HG03095 (cell line): ENCODE results near the gene BCL11B.

Experiments used
- ATAC-seq: cut with Tn5 transposase; IDR thresholded peaks from one replicate; pipeline ENCODE4 v1.9.1; 2021; ENCODE audit warnings: moderate library complexity; ENCODE audit not compliant: unreplicated experiment

The BCL11B gene

DNA sequence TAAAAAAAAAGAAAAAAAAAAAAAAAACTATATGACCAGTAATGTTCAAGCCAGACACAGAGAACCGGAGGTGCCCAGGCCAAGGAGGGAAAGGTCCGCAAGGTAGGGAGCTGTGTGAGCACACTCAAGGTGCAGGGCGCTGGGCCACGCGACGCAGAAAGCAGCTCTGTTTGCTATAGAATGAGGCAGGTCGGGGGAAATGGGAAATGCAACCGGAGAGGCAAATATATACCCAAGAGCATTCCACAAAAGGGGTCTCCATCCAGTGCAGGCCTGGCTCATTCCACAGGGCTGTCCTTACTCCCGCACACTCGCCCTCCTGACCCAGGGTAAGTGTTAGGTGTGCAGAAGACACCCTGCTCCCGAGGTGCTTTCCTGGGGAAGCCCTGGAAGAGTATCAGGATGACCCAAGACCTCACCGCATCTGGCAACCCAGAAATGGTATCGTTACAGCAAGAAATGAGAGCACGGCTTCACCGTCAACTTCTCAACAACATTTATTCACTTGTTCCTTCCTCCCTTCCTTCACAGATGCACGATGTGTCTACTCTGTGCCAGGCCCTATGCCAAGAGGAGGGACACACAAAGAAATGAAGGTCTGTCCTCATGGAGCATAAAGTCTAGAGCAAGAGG, 86.4 kb downstream of the BCL11B start:
- no peak for ATAC-seq

DNA sequence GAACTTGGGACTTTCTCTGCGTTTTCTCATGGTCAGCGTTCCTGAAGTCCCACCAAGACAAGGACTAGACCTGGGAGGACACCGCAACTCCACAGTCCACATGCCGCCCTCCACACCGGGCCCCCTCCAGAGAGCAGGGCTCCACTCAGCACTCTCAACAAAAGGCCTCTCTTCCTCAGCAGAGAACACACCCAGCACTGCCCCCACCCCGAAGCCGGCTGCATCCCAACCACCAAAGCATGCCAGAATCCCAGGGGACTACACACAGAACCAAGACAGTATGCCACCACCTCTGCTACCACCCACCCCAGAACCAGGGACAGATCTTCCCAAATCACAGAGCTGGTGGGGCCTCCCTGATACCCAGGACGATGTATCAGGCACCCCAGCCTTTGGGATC, 88.3 kb downstream of the BCL11B start:
- ATAC-seq: no peak

DNA sequence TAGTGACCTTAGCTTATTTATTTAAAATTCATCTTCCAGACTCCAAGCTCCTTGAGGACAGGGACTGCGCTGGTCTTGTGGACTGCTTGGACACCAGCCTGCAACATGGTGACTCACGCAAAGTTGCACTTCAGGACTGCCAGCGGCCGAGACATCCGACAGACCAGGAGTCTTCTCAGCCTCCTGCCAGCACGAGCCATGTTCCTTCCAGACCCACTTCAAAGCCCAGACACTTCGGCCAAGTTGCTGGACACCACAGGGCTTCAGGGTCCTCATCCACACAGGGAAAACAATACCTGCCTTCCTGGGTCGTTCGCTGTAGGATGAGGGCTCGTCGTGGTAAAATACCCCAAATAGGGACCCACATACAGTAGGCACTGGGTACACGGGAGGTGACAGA, 88.7 kb downstream of the BCL11B start:
- ATAC-seq: no peak

DNA sequence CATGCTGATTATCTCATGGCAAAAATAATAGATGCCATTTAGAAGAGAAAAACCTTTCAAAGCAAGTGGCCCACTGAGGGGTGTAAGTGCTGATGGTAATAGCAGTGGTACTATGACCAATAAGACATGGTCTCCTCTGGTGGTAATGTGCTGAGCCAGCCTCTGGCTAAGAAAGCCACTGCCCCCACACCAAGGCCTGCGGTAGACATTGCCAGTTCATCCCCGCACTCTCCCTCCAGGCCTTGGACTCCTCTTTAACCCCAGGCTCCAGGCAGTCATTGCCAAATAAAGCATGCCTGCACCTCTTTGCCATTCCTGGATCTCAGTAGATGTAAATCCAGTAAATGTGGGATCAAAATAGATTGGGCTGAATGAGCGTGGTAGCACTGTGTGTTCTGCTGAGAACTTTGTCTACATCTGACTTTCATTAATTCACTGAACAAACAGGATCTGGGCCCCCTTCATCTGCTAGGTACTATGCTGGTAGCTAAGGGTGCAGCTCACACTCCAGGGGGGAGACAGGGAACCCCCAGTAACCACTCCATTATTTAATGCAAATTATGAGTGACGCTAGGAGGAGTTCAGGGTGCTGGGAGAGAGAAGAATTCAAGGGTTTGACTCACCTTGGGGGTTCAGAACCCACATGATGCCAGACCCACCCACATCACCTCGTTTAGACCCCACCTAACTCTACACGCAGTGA, 89.3 kb downstream of the BCL11B start:
- no peak for ATAC-seq

DNA sequence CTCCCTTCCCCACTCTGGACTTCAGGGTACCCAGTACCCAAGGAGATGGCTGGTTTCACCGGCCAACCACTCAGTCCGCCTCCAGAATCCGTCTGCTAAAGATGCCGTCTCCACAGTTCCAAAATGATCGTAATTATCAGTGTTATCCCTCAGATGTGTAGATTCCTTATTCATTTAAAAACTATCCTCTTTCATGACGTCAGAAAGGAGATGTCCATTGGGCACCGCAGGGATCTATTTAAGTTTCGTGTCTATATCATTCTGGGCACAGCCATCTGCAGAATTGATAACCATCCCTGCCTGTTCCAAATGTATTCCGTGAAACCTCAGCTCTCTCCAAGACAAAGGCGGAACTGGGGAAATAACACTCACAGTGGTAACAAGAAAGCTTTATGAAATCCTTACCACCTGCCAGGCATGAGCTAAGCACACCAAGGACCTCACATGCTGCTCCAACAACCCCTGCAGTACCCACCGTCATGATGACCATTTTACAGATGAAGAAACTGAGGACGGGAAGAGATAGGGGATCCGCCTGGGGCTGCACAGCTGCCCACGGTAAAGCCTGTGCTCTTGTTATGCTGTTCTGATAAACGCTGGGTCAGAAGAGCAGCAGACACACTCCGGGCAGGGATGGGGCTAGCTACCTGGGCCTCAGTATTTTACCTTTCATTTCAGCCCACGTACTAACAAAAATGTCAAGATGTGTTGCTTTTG, 90.0 kb downstream of the BCL11B start:
- ATAC-seq: no peak

DNA sequence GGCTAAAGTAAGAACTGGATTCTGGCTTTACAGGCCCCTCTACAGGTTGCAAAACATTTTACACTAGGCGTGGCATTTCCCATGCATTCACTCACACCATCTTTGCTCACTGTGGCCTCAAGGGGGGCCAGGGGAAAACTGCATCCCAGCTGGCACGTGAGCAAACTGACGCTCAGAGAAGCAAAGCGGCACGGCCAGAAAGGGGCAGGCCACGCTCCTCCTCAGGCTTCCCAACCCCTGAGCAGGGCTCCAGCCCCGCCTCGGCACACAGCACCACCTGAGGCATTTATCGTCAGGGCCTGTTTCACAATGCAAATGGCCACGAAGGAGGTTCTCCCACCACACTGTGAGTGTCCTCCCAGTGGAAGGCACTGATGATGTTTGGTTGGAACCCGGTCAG, 90.8 kb downstream of the BCL11B start:
- ATAC-seq: no peak

DNA sequence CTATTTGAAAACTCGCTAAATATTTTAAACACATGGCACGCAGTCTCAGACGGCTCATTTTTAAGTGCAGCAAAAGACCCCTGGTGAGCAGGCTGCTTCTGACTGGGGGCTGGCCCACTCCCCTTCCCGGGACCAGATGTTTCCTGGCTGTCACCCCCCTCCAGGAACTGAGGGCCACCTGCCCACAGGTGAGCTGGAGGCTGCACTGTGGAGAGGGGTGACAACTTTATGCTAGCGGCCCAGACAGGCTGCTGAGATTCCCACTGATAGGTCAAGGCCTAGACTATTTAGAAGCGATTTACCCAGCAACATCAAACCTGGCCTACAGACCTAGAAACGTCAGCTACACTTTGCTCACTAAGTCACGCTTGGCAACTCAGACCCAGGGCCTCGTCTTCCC, 92.1 kb downstream of the BCL11B start:
- ATAC-seq: no peak

DNA sequence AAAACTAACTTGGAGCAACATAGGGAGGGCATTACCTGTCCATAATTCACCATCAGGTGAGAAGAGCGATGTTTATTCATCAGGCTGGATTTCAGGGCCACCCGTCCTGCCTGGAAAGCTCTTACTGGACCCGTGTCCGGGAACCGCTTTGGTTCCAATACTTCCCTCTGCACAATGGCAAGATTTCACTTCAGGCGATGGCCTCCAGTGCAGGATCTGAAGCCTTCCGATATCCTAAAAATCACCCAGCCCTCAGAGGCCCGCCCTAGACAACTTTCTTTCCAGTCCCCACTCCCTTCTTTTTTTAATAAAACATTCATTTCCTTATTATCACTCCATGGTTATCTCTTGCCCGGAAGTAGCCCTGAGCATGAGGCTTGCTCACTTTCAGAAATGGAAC, 92.5 kb downstream of the BCL11B start:
- ATAC-seq: no peak

DNA sequence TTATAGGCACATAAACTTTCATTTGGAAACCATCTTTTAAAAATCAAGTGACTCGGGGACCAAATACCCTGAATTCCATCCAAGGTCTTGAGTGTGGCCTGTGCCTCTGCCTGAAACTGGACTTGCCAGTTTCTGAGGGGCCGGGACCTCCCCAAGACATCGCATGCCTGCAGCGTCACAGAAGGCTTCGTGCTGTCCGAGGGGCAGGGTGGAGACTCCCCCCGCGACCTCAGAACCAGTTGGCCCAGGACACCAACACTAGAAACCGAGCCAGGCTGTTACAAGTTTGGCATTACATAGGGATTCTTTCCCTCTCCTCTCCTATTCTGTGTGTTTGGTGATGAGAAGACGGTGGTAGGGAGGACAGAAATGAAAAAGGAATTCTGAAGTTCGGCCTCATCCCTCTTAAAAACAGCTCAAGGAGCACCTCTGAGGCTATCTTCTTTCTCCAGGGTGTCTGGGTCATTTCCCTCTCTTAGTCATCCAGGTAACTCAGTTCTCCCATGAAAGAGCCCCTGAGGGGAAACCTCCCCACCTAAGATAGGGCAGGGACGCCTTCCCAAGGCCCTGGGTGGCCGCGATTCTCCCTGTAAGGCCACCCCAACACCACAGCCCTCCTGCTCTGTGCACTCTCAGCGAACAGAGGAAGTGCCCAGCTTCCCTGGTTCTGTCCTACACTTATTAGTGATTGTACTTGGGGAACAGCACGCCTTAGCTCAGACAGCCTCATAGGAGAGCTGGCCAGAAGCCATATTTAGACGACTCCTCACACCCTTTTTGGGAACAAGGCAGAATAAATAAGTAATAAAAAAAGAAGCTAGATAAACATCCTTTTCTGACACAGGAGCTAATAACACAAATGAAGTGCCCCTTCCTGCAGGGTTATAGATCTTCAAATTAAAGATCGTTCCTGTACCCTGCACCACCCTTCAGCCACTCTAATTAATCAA, 93.8 kb downstream of the BCL11B start:
- ATAC-seq: no peak

DNA sequence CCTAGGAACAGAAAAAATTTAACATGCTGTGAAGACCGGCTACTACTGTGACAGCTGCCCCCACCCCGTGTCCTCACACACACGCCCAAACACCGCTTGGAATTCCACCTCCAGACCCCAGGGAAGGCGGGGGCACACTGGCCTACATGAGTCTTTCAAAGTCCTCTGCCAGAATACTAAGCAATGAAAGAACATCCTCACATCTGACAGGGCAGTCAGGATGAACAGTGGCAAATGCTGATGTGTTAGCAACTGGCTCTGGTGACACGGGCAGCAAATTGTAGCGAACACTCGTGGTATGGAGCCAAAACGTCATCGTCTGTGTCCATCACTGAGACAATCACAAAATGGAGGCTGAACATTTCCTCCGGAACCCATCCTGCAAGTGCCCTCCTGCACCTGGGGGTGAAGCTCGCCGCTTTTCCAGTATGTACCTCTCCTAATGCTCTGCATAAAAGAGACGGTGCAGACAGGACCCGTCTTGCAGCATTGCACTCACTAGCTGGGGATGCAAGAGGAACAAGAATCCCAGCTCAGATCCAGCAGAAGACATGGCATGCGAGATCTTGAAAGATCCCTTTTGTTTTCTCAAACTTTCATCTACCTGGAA, 94.8 kb downstream of the BCL11B start:
- ATAC-seq: no peak

DNA sequence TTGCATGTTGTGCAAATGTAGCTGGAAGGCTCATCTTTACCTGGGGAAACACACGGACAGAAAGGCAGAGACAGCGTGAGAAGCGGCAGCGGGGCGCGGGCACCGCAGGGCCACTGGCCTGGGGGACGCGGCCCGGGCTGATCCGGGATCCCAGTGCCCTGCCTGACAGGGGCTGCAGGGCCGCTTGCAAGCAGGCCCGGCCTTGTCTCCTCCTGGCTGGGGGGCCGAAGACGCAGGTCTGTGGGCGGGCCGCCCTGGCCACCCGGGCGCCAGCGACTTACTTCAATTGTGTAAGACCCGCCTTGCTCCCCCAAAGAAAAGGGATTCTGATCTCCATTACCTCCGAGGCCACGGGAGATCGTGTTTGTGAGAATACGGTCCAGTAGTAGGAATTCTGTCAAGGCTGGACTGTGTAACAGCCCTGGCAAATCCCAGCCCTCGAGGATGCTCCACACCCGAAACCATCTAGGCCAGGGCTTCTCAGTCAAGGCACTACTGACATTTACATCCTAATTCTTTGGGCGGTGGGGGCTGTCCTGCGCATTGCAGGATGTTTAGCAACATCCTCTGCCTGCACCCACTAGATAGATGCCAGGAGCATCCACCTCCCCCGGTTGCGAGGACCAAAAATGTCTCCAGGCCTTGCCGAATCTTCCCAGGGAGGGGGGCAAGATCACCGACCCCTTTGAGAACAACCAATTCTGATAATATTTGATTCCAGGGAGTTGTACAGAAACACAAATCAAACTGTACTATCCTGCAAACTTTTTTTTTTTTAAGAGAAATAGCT, 95.6 kb downstream of the BCL11B start:
- ATAC-seq: no peak

DNA sequence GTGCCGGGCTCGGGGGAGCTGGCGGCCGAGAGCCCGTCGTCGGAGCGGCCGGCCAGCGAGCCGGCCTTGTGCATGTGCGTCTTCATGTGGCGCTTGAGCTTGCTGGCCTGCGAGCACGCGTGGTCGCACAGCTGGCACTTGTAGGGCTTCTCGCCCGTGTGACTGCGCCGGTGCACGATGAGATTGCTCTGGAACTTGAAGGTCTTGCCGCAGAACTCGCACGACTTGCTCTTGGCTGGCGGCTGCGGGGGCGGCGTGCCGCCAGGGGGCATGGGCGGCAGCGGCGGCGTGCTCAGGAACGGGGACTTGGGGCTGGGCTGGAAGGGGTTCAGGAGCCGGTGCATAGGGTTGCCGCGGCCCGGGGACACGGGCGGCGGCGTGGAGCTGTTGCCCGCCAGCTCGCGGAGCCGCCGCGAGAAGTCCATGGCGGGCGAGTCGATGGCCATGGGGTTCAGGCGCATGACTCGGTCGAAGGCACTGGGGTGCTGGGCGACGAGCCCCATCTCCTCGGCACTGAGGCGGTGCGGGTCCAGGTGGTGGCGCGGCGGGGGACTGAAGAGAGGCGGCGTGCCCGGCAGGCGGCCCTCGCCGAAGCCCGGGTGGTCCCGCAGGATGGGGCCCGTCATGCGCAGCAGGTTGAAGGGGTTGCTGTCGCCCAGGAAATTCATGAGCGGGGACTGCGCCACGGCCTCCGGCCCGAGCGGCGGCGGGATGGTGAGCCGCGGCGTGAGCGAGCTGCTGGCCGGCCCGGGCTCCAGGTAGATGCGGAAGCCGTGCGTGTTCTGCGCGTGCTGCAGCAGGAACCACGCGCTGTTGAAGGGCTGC, 96.5 kb downstream of the BCL11B start:
- ATAC-seq: no peak

DNA sequence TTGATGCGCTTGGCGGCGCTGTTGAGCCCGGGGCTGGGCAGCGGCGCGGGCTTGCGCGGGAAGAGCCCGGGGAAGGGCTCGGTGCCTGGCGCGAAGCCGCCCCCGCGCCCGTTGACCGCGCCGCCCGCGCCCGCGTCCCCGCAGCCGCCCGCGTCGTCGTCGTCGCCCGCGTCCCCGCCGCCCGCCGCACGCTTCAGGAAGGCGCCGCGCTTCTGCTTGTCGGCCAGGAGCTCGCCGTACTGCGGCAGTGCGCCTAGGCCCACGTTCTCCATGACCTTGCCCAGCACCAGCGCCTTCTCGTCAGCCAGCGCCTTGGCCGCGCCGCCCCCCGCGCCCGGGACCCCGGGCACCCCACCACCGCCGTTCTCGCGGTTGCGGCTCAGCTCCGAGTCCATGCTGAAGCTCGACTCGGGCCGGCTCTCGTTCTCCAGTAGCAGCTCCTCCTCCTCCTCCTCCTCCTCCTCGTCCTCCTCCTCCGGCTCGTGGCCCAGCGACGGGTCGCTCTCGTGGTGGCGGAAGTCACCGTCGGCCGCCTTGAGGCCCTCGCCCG, 97.2 kb downstream of the BCL11B start:
- no peak for ATAC-seq

DNA sequence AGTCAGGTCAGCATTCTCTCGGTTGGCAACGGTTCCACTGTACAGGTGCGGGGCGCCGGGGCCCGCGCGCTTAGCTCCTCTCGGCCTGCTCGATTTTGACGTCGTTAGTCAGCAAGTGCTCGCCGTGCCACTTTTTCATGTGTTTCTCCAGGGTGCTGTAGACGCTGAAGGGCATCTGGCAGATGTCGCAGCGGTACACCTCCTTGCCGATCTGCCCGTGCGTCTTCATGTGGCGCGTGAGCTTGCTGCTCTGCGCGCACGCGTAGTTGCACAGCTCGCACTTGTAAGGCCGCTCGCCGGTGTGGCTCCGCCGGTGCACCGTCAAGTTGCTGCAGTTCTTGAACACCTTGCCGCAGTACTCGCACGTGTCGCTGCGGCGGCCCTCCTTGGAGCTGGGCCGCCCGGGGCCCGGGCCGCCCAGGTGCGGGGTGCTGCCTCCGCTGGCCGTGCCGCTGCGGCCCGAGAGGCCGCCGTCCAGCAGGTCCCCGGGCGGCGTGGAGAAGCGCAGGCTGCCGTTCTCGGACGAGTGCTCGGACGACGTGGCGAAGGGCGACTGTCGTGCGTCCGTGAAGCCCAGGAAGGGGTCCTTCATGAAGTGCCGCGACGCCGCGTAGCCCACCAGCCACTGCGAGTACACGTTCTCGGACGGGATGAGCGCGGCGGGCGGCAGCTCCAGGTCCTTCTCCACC, 97.8 kb downstream of the BCL11B start:
- no peak for ATAC-seq

DNA sequence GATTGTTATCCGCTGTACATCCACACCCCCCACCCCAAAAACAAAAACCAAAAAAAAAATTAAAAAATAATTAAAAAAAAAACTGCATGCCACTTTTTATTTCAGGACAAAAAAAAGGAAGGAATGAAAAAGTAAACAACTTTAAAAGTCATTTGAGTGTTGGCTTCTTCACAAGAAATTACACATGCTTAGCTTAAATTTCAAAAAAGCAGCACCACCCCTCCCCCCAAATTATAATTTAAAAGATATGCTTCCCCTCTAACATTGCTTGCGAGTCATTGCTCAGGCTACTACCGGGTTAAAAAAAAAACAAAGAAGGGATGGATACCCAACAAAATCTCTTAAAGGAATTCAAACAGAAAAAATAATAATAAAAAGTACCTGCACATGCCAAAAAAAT, 98.5 kb downstream of the BCL11B start:
- no peak for ATAC-seq

DNA sequence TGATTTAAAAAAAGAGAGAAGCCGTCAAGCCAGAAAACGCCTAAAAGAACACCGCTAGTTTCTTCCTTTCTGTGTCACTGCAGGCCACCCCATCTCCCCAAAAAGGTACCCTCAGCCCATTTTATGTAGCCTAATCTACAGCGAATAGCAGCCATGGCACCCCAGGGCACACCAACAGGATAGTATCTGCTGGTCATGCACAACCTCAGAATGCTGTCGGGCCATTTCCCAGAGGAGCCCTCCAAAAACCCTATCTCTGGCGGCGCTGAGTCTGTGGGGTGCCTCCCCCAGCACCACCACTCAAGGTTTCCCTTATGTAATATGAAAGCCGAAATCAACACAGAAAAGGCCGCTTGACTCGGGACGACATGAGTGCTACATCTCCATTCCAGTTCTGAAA, 98.9 kb downstream of the BCL11B start:
- no peak for ATAC-seq

DNA sequence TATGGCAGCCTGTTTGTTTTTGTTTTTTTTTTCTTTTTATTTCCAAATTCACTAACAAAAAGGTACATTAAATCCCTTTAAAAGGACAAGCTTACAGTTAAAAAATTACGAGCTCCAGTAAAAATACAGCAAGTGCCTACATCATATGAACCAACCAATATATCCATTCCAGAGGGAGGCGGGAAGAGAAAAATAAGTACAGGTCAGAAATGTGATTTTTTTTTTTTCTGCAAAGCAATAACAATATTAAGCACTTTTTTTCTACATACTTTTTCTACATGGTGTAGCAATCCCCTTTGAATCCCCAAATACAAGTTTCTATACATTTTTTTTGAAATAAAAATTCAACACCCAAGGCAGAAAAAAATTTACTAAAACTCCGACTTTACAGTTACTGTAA, 100.6 kb downstream of the BCL11B start:
- ATAC-seq: no peak

DNA sequence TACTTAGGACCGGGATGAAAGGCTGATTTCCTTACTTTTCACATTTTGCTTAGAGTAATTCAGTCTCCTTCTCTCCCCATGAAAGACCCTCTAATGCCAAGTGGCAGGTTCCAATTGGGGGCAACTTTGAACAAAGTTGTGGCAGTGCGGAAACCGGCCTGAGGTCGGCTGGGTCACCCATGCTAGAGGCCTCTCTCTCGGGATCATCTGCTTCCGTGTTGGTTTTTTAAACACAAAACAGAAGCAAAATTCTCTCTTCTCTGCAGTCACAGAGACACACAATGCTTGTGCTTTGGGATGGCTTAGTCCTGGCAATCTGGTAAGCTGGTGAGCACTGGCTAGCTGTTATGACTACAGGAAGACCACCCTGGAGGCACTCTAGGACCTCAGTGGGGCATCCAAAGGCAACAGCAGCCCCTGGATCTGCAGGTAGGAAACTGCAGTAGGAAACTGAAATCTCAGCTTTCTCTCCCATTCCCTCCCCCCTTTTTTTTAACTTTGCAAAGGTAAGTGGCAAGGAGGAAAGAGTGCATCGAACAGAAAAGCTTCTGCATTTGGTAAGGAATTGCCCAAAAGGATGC, 102.1 kb downstream of the BCL11B start:
- ATAC-seq: no peak
